ENCODE data around the gene AGTPBP1.

AGTPBP1 gene

GRCh38 chr9:85508616-85509015, 233.1 kb downstream of the AGTPBP1 start:
- no peak for FAIRE-seq
- DNase-seq (ENCODE audit: insufficient read length) = no peak
- TF ChIP-seq POLR2AphosphoS5 (IDR thresholded peaks at IDR 0.05; ENCODE audit: low read depth, low read length) (no peak), TAF1 (IDR thresholded peaks at IDR 0.05; ENCODE audit: borderline replicate concordance, low read depth, low read length) (no peak), POLR2A (IDR thresholded peaks at IDR 0.05; ENCODE audit: low read depth, low read length) (no peak)

- FAIRE-seq (no peak), DNase-seq (ENCODE audit: insufficient read length) (no peak)
- no peak for TF ChIP-seq POLR2AphosphoS5 (IDR thresholded peaks at IDR 0.05; ENCODE audit: low read depth, low read length)
- no peak for TF ChIP-seq POLR2A (IDR thresholded peaks at IDR 0.05; ENCODE audit: low read depth, low read length)
Measured at GRCh38 chr9:85505612-85506011, 236.1 kb downstream of the AGTPBP1 start.

GRCh38 chr9:85502815-85503655, 238.7 kb downstream of the AGTPBP1 start:
- DNase-seq (ENCODE audit: insufficient read length) (no peak), FAIRE-seq (no peak)
- no peak for TF ChIP-seq POLR2A (IDR thresholded peaks at IDR 0.05; ENCODE audit: low read depth, low read length)
- TF ChIP-seq TAF1 (IDR thresholded peaks at IDR 0.05; ENCODE audit: borderline replicate concordance, low read depth, low read length) = no peak
- no peak for TF ChIP-seq POLR2AphosphoS5 (IDR thresholded peaks at IDR 0.05; ENCODE audit: low read depth, low read length)

GRCh38 chr9:85501882-85502281, 239.9 kb downstream of the AGTPBP1 start:
- DNase-seq (ENCODE audit: insufficient read length) = no peak
- FAIRE-seq = no peak
- TF ChIP-seq TAF1 (IDR thresholded peaks at IDR 0.05; ENCODE audit: borderline replicate concordance, low read depth, low read length) (no peak), POLR2A (IDR thresholded peaks at IDR 0.05; ENCODE audit: low read depth, low read length) (no peak), POLR2AphosphoS5 (IDR thresholded peaks at IDR 0.05; ENCODE audit: low read depth, low read length) (no peak)

GRCh38 chr9:85501456-85501855, 240.3 kb downstream of the AGTPBP1 start:
- TF ChIP-seq POLR2AphosphoS5 (IDR thresholded peaks at IDR 0.05; ENCODE audit: low read depth, low read length) (no peak), POLR2A (IDR thresholded peaks at IDR 0.05; ENCODE audit: low read depth, low read length) (no peak), TAF1 (IDR thresholded peaks at IDR 0.05; ENCODE audit: borderline replicate concordance, low read depth, low read length) (no peak)
- DNase-seq (ENCODE audit: insufficient read length) = no peak
- no peak for FAIRE-seq

Data from GM12892 (cell line).